ENCODE measurements around the gene SLC2A4RG. TPM values are rescaled to one million over a fixed set of nuclear protein-coding genes. Genes with fewer than 3 reads are reported as not detected.

The SLC2A4RG gene
- polyA plus RNA-seq, 1 experiment, result 52.0 TPM

- TF ChIP-seq CTCF (IDR thresholded peaks at IDR 0.05; ENCODE audit: insufficient read depth, low read depth, low read length), result no peak
- Histone ChIP-seq H3K27me3 (ENCODE audit: control insufficient read depth, insufficient read depth, low read length) (no peaks in the 10 kb centered on the region; the same call in 1 of the 2 replicates), H3K36me3 (ENCODE audit: control insufficient read depth, insufficient read depth, low read length) (no peaks in the 10 kb centered on the region; the same call in 1 of the 2 replicates), H3K4me3 (ENCODE audit: low read depth, low read length) (no peak overlapping the region)
- ChIA-PET POLR2A (no interaction called here), CTCF (interaction anchor here (0.6 to 1.6 kb wide), 6 partner anchors 9 to 205 kb away, joined by 3 to 6 read pairs (median 3); no protein-coding TSS in a partner anchor)
- DNase-seq (ENCODE audit: low read depth), result no peak
Measured at GRCh38 chr20:63768591-63769515, 29.3 kb downstream of the SLC2A4RG start.

GRCh38 chr20:63769891-63770474 lies 30.4 kb downstream of the SLC2A4RG start:
- no peaks in the 10 kb centered on the region; the same call in 1 of the 2 replicates for H3K36me3 ChIP-seq (ENCODE audit: control insufficient read depth, insufficient read depth, low read length)
- CTCF ChIA-PET, result interaction anchor here (1.0 to 1.6 kb wide), 5 partner anchors 8 to 203 kb away, joined by 3 to 6 read pairs (median 3); no protein-coding TSS in a partner anchor
- POLR2A ChIA-PET, result no interaction called here
- no peak for TF ChIP-seq CTCF (IDR thresholded peaks at IDR 0.05; ENCODE audit: insufficient read depth, low read depth, low read length)
- DNase-seq (ENCODE audit: low read depth), result no peak
- H3K27me3 ChIP-seq (ENCODE audit: control insufficient read depth, insufficient read depth, low read length), result no peaks in the 10 kb centered on the region; the same call in 1 of the 2 replicates
- H3K4me3 ChIP-seq (ENCODE audit: low read depth, low read length), result no peak overlapping the region

GRCh38 chr20:63771046-63771707 lies 31.6 kb downstream of the SLC2A4RG start:
- H3K4me3 ChIP-seq (ENCODE audit: low read depth, low read length), result no peak overlapping the region
- no peak for DNase-seq (ENCODE audit: low read depth)
- POLR2A ChIA-PET, result no interaction called here
- H3K27me3 ChIP-seq (ENCODE audit: control insufficient read depth, insufficient read depth, low read length), result no peaks in the 10 kb centered on the region; the same call in 1 of the 2 replicates
- CTCF ChIA-PET, result no interaction called here
- no peak for TF ChIP-seq CTCF (IDR thresholded peaks at IDR 0.05; ENCODE audit: insufficient read depth, low read depth, low read length)
- H3K36me3 ChIP-seq (ENCODE audit: control insufficient read depth, insufficient read depth, low read length), result no peaks in the 10 kb centered on the region; the same call in 1 of the 2 replicates

GRCh38 chr20:63772781-63773518 lies 33.4 kb downstream of the SLC2A4RG start:
- TF ChIP-seq CTCF (IDR thresholded peaks at IDR 0.05; ENCODE audit: insufficient read depth, low read depth, low read length), result no peak
- ChIA-PET POLR2A (no interaction called here), CTCF (interaction anchor here (0.9 to 5.2 kb wide), 4 partner anchors 11 to 348 kb away, joined by 3 to 71 read pairs (median 22); no protein-coding TSS in a partner anchor)
- Histone ChIP-seq H3K36me3 (ENCODE audit: control insufficient read depth, insufficient read depth, low read length) (no peaks in the 10 kb centered on the region), H3K27me3 (ENCODE audit: control insufficient read depth, insufficient read depth, low read length) (no peaks in the 10 kb centered on the region), H3K4me3 (ENCODE audit: low read depth, low read length) (no peak overlapping the region)
- DNase-seq (ENCODE audit: low read depth), result no peak
